Liver (tissue), 3 donors: ENCODE results near the gene FOXN3.

Experiments used
- TAF1 ChIP-seq: conservative IDR thresholded peaks from 2 replicates; pipeline ENCODE4 v1.6.1; 2016; ENCODE audit warnings: antibody characterized with exemption, mild to moderate bottlenecking
- TF ChIP-seq, protein P1 (sequence below): fragments of 150-350 bp; IDR thresholded peaks from 2 replicates; pipeline ENCODE4 v1.5.1; 2017; ENCODE audit warnings: improper control_type of control experiment, low read depth, low read length; ENCODE audit not compliant: missing input control
- TF ChIP-seq, protein P2 (sequence below): IDR thresholded peaks from 2 replicates; pipeline ENCODE4 v1.6.1; 2016; ENCODE audit warnings: antibody characterized with exemption
- TF ChIP-seq, protein P3 (sequence below): IDR thresholded peaks from 2 replicates; pipeline ENCODE4 v1.6.1; 2016; ENCODE audit warnings: antibody characterized with exemption
- donor health status: healthy.
- donor health status: healthy.

DNA sequence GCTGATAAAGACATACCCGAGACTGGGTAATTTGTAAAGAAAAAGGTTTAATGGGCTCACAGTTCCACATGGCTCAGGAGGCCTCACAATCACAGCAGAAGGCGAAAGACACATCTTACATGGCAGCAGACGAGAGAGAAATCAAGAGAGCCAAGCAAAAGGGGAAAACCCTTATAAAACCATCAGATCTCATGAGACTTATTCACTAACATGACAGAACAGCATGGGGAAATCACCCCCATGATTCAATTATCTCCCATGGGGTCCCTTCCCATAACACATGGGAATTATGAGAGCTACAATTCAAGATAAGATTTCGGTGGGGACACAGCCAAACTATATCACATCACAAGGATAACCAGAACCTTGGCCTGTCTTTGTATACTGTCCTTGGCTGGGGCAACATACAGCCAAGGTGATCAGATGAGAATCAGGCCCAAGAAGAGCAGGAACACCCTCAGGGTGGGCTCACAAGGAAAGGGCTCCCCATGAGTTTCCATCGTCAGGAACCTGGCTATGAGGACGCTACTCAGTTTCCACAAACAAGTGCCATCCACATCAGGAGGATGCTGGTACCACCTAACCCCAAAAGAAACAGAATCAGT is 152.7 kb downstream of the FOXN3 start:
- TF ChIP-seq, protein P1, sequence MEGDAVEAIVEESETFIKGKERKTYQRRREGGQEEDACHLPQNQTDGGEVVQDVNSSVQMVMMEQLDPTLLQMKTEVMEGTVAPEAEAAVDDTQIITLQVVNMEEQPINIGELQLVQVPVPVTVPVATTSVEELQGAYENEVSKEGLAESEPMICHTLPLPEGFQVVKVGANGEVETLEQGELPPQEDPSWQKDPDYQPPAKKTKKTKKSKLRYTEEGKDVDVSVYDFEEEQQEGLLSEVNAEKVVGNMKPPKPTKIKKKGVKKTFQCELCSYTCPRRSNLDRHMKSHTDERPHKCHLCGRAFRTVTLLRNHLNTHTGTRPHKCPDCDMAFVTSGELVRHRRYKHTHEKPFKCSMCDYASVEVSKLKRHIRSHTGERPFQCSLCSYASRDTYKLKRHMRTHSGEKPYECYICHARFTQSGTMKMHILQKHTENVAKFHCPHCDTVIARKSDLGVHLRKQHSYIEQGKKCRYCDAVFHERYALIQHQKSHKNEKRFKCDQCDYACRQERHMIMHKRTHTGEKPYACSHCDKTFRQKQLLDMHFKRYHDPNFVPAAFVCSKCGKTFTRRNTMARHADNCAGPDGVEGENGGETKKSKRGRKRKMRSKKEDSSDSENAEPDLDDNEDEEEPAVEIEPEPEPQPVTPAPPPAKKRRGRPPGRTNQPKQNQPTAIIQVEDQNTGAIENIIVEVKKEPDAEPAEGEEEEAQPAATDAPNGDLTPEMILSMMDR: no peak
- TF ChIP-seq, protein P2, sequence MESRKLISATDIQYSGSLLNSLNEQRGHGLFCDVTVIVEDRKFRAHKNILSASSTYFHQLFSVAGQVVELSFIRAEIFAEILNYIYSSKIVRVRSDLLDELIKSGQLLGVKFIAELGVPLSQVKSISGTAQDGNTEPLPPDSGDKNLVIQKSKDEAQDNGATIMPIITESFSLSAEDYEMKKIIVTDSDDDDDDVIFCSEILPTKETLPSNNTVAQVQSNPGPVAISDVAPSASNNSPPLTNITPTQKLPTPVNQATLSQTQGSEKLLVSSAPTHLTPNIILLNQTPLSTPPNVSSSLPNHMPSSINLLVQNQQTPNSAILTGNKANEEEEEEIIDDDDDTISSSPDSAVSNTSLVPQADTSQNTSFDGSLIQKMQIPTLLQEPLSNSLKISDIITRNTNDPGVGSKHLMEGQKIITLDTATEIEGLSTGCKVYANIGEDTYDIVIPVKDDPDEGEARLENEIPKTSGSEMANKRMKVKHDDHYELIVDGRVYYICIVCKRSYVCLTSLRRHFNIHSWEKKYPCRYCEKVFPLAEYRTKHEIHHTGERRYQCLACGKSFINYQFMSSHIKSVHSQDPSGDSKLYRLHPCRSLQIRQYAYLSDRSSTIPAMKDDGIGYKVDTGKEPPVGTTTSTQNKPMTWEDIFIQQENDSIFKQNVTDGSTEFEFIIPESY: no peak
- TF ChIP-seq, protein P3, sequence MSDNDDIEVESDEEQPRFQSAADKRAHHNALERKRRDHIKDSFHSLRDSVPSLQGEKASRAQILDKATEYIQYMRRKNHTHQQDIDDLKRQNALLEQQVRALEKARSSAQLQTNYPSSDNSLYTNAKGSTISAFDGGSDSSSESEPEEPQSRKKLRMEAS: no peak
- no peak for TF ChIP-seq TAF1
